Prostate gland (tissue), 2 donors: ENCODE results near the gene RYR2. TPM values are rescaled to one million over a fixed set of nuclear protein-coding genes. Genes with fewer than 3 reads are reported as not detected.

Source experiments
- DNase-seq: peaks from one replicate; pipeline ENCODE4 v3.0.0-alpha.2; 2019; ENCODE audit warnings: low spot score
- H3K27ac ChIP-seq, 2 donors: fragments of 200-600 bp; sonication (generic); 2 replicates each; pipeline ENCODE4 v1.5.1; 2017 to 2019
- H3K27me3 ChIP-seq: fragments of 200-600 bp; sonication (generic); replicated peaks from 2 replicates; pipeline ENCODE4 v1.5.1; 2019; ENCODE audit not compliant: insufficient read depth
- H3K36me3 ChIP-seq, 2 donors: fragments of 200-600 bp; sonication (generic); 1 replicate in 1 of 2; 2 replicates in 1 of 2; pipeline versions ENCODE4 v1.5.1 to v1.8.1; 2017 to 2019
- H3K4me1 ChIP-seq: fragments of 200-600 bp; sonication (generic); replicated peaks from 2 replicates; pipeline ENCODE4 v1.5.1; 2019
- H3K4me3 ChIP-seq, 2 donors: fragments of 200-600 bp; sonication (generic); 2 replicates each; pipeline ENCODE4 v1.5.1; 2017 to 2019
- H3K9me3 ChIP-seq: fragments of 200-600 bp; sonication (generic); 2 replicates; pipeline ENCODE4 v1.5.1; 2017
- CTCF ChIP-seq, 4 experiments: fragments of 200-600 bp in 2 of 4; fragments of 450-650 bp in 2 of 4; sonication (generic) in 2 of 4; IDR thresholded peaks; 1 replicate in 3 of 4; 2 replicates in 1 of 4; pipeline ENCODE4 v1.5.1; 2016 to 2019; ENCODE audit warnings: antibody characterized with exemption in 4 of 4, mild to moderate bottlenecking in 2 of 4, moderate library complexity in 2 of 4
- POLR2A ChIP-seq: fragments of 450-650 bp; IDR thresholded peaks from one replicate; pipeline ENCODE4 v1.6.1; 2016; ENCODE audit warnings: antibody characterized with exemption, mild to moderate bottlenecking
- POLR2AphosphoS5 ChIP-seq: sonication (generic); formaldehyde crosslinking; IDR thresholded peaks from one replicate; pipeline ENCODE4 v1.6.1; 2017; ENCODE audit warnings: antibody characterized with exemption
- WGBS: methylation state at CpG from one replicate; pipeline ENCODE4 v1.1.5; 2018; 5-methylcytosine and 5-hydroxymethylcytosine counted together
- intact Hi-C: fragments of 100-400 bp; cut with DNase I; formaldehyde crosslinking; loops from one replicate; pipeline ENCODE4 v1.14.2; 2022
- total RNA-seq, 2 donors: library from RNA; depleted of rRNA; stranded (reverse); fragments of >200 nt; gene quantifications; one replicate each; pipeline ENCODE4 v1.1.0, GENCODE V29; 2016

The RYR2 gene
- total RNA-seq, 2 donors from 2014 or later: 2.9 to 6.7 TPM

GRCh38 chr1:237832858-237833257 lies 790.9 kb downstream of the RYR2 start:
- H3K9me3 ChIP-seq: no peaks in the 10 kb centered on the region
- no peak overlapping the region for H3K4me3 ChIP-seq
- no peak overlapping the region for H3K27ac ChIP-seq
- H3K36me3 ChIP-seq: no peaks in the 10 kb centered on the region
- no peak for DNase-seq
- no peaks in the 10 kb centered on the region for H3K27me3 ChIP-seq
- no peaks in the 10 kb centered on the region for H3K4me1 ChIP-seq
- intact Hi-C loops: no loop called here
- 66% methylated on average over 7 of the region's 7 CpGs for WGBS
- no peak for TF ChIP-seq CTCF (IDR thresholded peaks at IDR 0.05)
- TF ChIP-seq POLR2A: no peak
- no peak for TF ChIP-seq POLR2AphosphoS5

- Histone ChIP-seq H3K4me1 (no peaks in the 10 kb centered on the region), H3K27me3 (no peaks in the 10 kb centered on the region), H3K27ac (no peak overlapping the region), H3K36me3 (no peaks in the 10 kb centered on the region), H3K9me3 (no peaks in the 10 kb centered on the region), H3K4me3 (no peak overlapping the region)
- TF ChIP-seq CTCF (IDR thresholded peaks at IDR 0.05) (no peak), POLR2A (no peak), POLR2AphosphoS5 (no peak)
- intact Hi-C loops: no loop called here
- 74% methylated on average over 3 of the region's 3 CpGs for WGBS
- DNase-seq: no peak
These were observed 792.1 kb downstream of the RYR2 start for GRCh38 chr1:237834048-237834447.

- WGBS: 52% methylated on average over 3 of the region's 3 CpGs
- Histone ChIP-seq H3K36me3 (no peaks in the 10 kb centered on the region), H3K27me3 (no peaks in the 10 kb centered on the region), H3K4me3 (no peak overlapping the region), H3K9me3 (no peaks in the 10 kb centered on the region), H3K27ac (no peak overlapping the region), H3K4me1 (no peaks in the 10 kb centered on the region)
- intact Hi-C loops: no loop called here
- no peak for DNase-seq
- TF ChIP-seq CTCF (IDR thresholded peaks at IDR 0.05) (no peak), POLR2A (no peak), POLR2AphosphoS5 (no peak)
These were observed 792.5 kb downstream of the RYR2 start for GRCh38 chr1:237834461-237834860.

GRCh38 chr1:237838320-237838719 lies 796.3 kb downstream of the RYR2 start:
- TF ChIP-seq CTCF (IDR thresholded peaks at IDR 0.05) (no peak), POLR2A (no peak), POLR2AphosphoS5 (no peak)
- 42% methylated on average over 3 of the region's 3 CpGs for WGBS
- Histone ChIP-seq H3K4me1 (no peaks in the 10 kb centered on the region), H3K4me3 (no peak overlapping the region), H3K36me3 (no peaks in the 10 kb centered on the region), H3K27ac (no peak overlapping the region), H3K27me3 (no peaks in the 10 kb centered on the region), H3K9me3 (no peaks in the 10 kb centered on the region)
- intact Hi-C loops: no loop called here
- no peak for DNase-seq

- Histone ChIP-seq H3K27ac (no peak overlapping the region), H3K4me1 (no peaks in the 10 kb centered on the region), H3K36me3 (no peaks in the 10 kb centered on the region), H3K4me3 (no peak overlapping the region), H3K9me3 (no peaks in the 10 kb centered on the region), H3K27me3 (no peaks in the 10 kb centered on the region)
- WGBS: 100% methylated on average over 5 of the region's 6 CpGs
- intact Hi-C loops: no loop called here
- DNase-seq: no peak
- TF ChIP-seq POLR2A (no peak), POLR2AphosphoS5 (no peak), CTCF (IDR thresholded peaks at IDR 0.05) (no peak)
These were observed 797.0 kb downstream of the RYR2 start for GRCh38 chr1:237838904-237839534.
